Lower leg skin (tissue), 4 donors: ENCODE results near the gene ASAP3. TPM values are rescaled to one million over a fixed set of nuclear protein-coding genes. Genes with fewer than 3 reads are reported as not detected.
A peak's percentile ranks its signal among the peaks of the same experiment; 100 is the strongest.

Experiments used
- DNase-seq, 2 donors: peaks; one replicate each; pipeline ENCODE4 v3.0.0-alpha.2; 2019; ENCODE audit warnings: low spot score in 2 of 2
- H3K4me3 ChIP-seq: fragments of 200-600 bp; sonication (generic); 2 replicates; pipeline ENCODE4 v1.5.1; 2017; ENCODE audit warnings: mild to moderate bottlenecking, low read depth; ENCODE audit not compliant: poor library complexity, severe bottlenecking
- CTCF ChIP-seq, 3 donors: fragments of 450-650 bp; IDR thresholded peaks; one replicate each; pipeline ENCODE4 v1.5.1; 2016; ENCODE audit warnings: antibody characterized with exemption in 3 of 3, mild to moderate bottlenecking in 3 of 3, moderate library complexity in 2 of 3
- POLR2A ChIP-seq, 2 donors: fragments of 450-650 bp; IDR thresholded peaks; one replicate each; pipeline ENCODE4 v1.6.1; 2016 to 2017; ENCODE audit warnings: antibody characterized with exemption in 2 of 2, mild to moderate bottlenecking in 1 of 2, moderate library complexity in 1 of 2
- WGBS, 2 donors: methylation state at CpG; one replicate each; pipeline ENCODE4 v1.1.5; 2018; 5-methylcytosine and 5-hydroxymethylcytosine counted together
- intact Hi-C: fragments of 100-400 bp; cut with DNase I; formaldehyde crosslinking; loops from one replicate; pipeline ENCODE4 v1.15.0; 2023; ENCODE audit warnings: low total_unique reads
- total RNA-seq, 4 donors: library from RNA; depleted of rRNA; stranded (reverse); fragments of >200 nt; gene quantifications; one replicate each; pipeline ENCODE4 v1.1.0, GENCODE V29; 2016

ASAP3 gene
- total RNA-seq, 4 donors from 2014 or later = 103 to 114 (median 108) TPM

DNA sequence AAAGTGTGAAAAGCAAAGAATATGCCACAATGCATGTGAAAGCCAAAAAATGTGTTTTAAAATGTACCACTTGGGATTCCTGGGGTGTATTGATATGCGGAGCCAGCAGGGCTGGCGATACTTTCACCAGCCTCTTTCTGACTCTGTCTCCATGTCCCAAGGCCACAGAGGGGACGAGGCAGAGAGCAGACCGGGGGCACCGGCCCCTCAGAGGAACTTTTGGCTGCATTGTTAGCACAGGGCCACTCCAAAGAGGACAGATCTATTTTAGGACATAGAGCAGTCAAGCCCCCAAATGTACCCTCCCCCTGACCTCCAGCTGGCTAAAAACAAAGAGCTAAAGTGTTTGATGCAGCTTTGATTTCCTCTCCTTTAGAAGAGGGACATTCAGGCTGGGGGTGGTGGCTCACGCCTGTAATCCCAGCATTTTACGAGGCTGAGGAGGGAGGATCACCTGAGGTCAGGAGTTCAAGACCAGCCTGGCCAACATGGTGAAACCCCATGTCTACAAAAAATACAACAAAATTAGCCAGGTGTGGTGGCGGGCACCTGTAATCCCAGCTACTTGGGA lies 88.7 kb downstream of the ASAP3 start:
- TF ChIP-seq POLR2A (IDR thresholded peaks at IDR 0.05) = no peak
- no peak for TF ChIP-seq CTCF (IDR thresholded peaks at IDR 0.05)
- DNase-seq = no peak
- intact Hi-C loops = no loop called here
- no peak overlapping the region for H3K4me3 ChIP-seq
- 54 to 56% methylated on average over 8 of the region's 8 CpGs for WGBS, 2 donors

DNA sequence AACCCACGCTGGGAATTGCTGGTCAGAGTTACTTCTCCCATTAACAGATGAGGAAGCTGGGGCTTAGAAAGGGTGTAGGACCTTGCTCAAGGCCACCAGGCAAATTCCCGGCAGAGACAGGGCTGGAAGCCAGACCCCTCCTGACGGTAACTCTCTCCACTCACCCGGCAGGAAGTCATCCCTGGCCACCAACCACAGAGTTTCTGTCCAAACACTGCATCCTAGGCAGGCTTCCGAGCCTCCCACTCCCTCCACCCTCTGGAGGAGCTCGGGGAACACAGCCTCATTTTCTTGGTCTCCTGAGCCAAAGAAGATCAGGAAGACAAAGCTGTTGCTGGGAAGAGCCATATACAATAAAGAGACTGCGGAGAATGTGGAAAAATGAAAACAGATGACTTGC lies 89.3 kb downstream of the ASAP3 start:
- intact Hi-C loops = no loop called here
- H3K4me3 ChIP-seq = no peak overlapping the region
- peak; percentile 84 to 97 for DNase-seq
- TF ChIP-seq CTCF (IDR thresholded peaks at IDR 0.05) = no peak
- TF ChIP-seq POLR2A (IDR thresholded peaks at IDR 0.05) = no peak
- WGBS, 2 donors = 39 to 47% methylated on average over 7 of the region's 7 CpGs

- DNase-seq = no peak
- intact Hi-C loops = no loop called here
Observed at GRCh38 chr1:23394181-23394580, 89.8 kb downstream of the ASAP3 start.

DNA sequence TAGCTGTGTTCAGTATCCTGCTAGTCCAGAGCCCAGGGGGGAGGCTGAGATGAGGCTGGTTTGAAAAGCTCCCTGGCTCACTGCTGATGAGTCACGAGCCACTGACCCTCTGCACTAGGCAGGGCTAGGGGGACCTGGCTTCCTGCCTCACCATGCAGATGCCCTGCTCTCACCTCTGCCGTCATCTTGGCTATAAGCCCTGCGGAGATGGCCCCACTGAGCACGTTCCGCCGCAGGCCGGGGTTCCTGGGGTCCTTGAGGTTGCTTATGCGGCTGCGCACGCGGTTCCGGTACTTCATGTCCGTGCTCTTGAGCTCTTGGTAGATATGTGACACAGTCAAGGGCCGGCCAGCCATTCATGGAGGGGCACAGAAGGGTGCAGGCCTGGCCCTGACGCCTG lies 90.3 kb downstream of the ASAP3 start:
- WGBS, 2 donors = 79 to 95% methylated on average over 11 to 15 of the region's 15 CpGs
- no peak overlapping the region for H3K4me3 ChIP-seq
- intact Hi-C loops = no loop called here
- DNase-seq = no peak
- TF ChIP-seq CTCF (IDR thresholded peaks at IDR 0.05) (no peak), POLR2A (IDR thresholded peaks at IDR 0.05) (no peak)

More at GRCh38 chr1:23394181-23394580, 89.8 kb downstream of the ASAP3 start:
- 70 to 76% methylated on average over 4 of the region's 4 CpGs for WGBS, 2 donors
- no peak overlapping the region for H3K4me3 ChIP-seq
- TF ChIP-seq CTCF (IDR thresholded peaks at IDR 0.05) = no peak
- no peak for TF ChIP-seq POLR2A (IDR thresholded peaks at IDR 0.05)

DNA sequence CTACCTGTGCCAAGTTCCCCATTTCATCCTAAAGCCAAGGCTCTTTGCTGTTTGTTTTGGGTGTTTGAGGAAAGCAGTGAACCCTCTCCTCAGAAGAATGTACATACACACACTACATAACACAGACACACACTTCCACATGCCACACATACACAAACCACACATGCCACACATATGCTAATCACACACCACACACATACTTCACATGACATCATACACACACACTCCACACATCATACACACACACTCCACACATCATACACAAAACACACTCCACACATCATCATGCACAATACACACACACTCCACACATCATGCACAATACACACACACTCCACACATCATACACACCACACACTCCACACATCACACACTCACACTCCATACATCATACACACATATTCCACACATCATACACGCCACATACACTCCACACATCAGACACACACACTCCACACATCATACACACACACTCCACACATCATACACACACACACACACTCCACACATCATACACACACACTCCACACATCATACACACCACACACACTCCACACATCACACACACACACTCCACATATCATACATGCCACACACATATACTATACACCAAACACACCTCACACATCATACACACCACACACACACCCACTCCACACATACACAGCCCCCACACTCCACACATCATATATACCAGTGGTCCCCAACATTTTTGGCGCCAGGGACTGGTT lies 91.7 kb downstream of the ASAP3 start:
- 76 to 81% methylated on average over 2 of the region's 2 CpGs for WGBS, 2 donors
- TF ChIP-seq POLR2A (IDR thresholded peaks at IDR 0.05) = no peak
- TF ChIP-seq CTCF (IDR thresholded peaks at IDR 0.05) = no peak
- H3K4me3 ChIP-seq = no peak overlapping the region
- DNase-seq = no peak
- intact Hi-C loops = no loop called here
